PC-9 (cell line): Measurements from ENCODE around the gene MRPS5.

Source experiments
- CTCF ChIP-seq: fragments of 200-600 bp; sonication (generic); conservative IDR thresholded peaks from 2 replicates; pipeline ENCODE4 v1.6.1; 2017; ENCODE audit warnings: mixed run types, antibody characterized with exemption, mild to moderate bottlenecking, moderate library complexity
- EZH2 ChIP-seq: fragments of 200-600 bp; sonication (generic); IDR thresholded peaks from 2 replicates; pipeline ENCODE4 v1.8.0; 2017; ENCODE audit warnings: antibody characterized with exemption, low read depth

DNA sequence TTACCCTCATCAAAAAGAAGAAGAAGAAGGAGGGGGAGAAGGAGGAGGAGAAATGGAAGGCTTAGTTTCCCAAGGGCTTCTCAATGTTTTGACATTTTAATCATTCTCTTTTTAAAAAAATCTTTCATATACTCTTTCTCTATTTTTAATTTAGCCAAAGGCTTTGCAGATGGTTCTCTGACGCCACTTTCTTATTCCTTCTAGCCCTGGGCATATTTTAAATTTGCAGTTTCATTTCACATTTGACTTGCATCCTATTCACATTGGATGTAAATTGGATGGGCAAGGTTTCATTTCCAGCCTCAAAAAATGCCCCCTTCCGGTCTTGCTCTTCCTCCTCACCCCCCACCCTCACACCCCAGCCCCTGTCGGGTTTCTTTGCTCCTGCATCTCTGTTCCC lies 66.3 kb downstream of the MRPS5 start:
- TF ChIP-seq CTCF (no peak), EZH2 (no peak)
